ENCODE data around the gene CORO1C.

CORO1C gene

DNA sequence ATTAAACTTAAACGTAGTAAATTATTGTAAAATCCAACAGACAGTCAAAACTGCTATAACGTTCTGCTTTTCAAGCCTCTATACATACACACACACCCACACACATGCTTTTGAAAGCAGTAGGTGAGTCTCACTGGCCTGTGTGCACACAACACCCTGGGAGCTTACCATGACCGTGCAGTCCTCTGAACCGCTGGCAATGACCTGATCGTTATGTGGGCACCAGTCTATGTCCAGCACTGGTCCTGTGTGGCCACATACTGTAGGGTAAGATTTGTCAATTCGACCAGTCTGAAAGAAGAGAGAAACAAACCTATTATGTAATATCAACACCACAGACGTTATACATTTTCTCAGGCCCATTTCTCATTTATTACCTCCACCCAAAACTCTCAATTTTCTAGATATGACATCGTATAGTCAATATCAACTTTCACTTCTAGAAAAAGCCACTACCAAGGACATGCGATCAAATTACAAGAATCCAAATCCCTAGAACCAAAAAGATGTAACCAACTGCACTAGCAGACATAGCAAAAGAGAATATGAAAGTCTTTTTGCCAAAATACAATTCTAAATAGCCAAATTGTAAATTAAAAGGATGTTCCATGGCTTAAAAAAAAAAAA is 53.1 kb downstream of the CORO1C start:
- DNase-seq (ENCODE audit: low read depth in 2 of 2) = no peak
- TF ChIP-seq, protein P1, sequence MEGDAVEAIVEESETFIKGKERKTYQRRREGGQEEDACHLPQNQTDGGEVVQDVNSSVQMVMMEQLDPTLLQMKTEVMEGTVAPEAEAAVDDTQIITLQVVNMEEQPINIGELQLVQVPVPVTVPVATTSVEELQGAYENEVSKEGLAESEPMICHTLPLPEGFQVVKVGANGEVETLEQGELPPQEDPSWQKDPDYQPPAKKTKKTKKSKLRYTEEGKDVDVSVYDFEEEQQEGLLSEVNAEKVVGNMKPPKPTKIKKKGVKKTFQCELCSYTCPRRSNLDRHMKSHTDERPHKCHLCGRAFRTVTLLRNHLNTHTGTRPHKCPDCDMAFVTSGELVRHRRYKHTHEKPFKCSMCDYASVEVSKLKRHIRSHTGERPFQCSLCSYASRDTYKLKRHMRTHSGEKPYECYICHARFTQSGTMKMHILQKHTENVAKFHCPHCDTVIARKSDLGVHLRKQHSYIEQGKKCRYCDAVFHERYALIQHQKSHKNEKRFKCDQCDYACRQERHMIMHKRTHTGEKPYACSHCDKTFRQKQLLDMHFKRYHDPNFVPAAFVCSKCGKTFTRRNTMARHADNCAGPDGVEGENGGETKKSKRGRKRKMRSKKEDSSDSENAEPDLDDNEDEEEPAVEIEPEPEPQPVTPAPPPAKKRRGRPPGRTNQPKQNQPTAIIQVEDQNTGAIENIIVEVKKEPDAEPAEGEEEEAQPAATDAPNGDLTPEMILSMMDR (IDR thresholded peaks at IDR 0.05; ENCODE audit: low read depth, low read length) = no peak
- H3K4me3 ChIP-seq (replicated peaks in 1 of 2; ENCODE audit: low read depth in 2 of 2, low read length in 2 of 2) = no peak overlapping the region

DNA sequence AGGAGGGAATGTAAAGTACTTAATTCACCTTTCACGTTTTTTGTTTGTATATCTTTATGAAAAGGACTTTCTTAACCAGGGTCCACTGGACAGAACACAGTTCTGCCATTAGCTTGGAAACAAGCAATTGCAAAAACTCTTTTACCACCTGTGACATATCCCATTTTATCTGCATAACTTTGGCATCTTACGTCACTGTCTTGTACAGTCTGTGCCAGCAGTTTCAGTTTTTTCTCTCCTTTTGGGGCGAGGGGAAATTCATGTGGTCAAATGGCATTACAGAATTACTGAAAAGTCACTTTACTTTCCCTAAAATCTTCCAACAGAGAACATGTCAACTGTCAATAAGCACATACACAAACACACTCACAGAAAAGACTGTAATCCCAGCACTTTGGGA is 53.9 kb downstream of the CORO1C start:
- TF ChIP-seq, protein P1 (IDR thresholded peaks at IDR 0.05; ENCODE audit: low read depth, low read length) = no peak
- DNase-seq (ENCODE audit: low read depth in 2 of 2) = peak in 1 of 2 donors; percentile 32
- H3K4me3 ChIP-seq (replicated peaks in 1 of 2; ENCODE audit: low read depth in 2 of 2, low read length in 2 of 2) = no peak overlapping the region

DNA sequence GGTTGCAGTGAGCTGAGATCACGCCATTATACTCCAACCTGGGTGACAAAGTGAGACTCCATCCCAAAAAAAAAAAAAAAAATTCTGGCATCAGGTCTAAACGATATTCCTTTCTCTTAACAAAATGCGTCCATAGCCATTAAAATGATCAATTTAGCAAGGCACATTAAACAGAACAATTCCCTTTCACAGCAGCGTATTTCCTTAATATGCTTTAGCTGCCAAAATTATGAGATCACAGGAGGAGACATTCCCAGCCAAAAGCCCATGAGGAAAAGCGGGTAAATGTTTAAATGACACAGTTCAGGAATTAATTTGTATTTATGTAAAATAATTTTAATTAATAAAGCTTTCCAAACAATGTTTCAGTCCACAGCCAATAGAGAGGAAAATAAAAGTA is 54.6 kb downstream of the CORO1C start:
- TF ChIP-seq, protein P1 (IDR thresholded peaks at IDR 0.05; ENCODE audit: low read depth, low read length) = no peak

DNA sequence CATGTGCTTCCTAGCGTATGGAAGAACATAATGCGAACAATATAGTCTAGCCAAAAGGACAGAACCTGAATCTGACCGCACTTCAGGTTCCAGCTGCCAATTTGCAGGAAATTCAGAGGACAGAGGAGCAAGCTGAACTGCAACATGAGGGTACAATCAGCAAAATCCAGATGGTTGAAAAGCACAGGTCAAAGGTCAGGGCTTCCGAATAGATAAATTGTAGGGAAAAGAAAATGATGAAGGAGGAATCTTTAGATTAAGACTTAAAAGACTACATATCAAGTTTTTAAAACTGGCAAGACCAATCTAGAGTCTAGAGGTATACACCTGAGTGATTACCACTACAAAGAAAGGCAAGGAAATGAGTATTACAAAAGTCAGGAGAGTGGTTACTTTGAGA is 55.5 kb downstream of the CORO1C start:
- no peak for DNase-seq (ENCODE audit: low read depth in 2 of 2)
- TF ChIP-seq, protein P1 (IDR thresholded peaks at IDR 0.05; ENCODE audit: low read depth, low read length) = no peak
- H3K4me3 ChIP-seq (replicated peaks in 1 of 2; ENCODE audit: low read depth in 2 of 2, low read length in 2 of 2) = no peak overlapping the region

More for the DNA sequence above, 54.6 kb downstream of the CORO1C start:
- no peak for DNase-seq (ENCODE audit: low read depth in 2 of 2)
- no peak overlapping the region for H3K4me3 ChIP-seq (replicated peaks in 1 of 2; ENCODE audit: low read depth in 2 of 2, low read length in 2 of 2)

DNA sequence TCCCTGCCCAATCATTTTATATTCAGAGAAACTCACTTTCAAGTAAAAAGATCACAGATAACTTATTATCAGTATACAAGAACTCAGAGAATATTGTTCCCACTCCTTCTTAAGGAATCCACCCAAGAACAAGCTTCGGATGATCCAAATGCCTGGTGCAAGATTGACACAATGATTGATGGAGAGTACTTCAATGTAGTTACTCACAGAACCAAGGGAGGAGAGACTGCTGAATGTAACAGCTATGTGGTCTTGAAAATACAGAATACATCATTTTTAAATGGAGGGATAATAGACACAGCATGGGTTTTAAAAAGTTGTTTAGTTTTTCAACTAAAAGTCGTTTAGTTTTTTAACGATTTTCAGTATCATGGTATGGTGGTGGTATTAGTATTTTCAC is 59.3 kb downstream of the CORO1C start:
- TF ChIP-seq, protein P1 (IDR thresholded peaks at IDR 0.05; ENCODE audit: low read depth, low read length) = no peak
- H3K4me3 ChIP-seq (replicated peaks in 1 of 2; ENCODE audit: low read depth in 2 of 2, low read length in 2 of 2) = no peak overlapping the region
- no peak for DNase-seq (ENCODE audit: low read depth in 2 of 2)

DNA sequence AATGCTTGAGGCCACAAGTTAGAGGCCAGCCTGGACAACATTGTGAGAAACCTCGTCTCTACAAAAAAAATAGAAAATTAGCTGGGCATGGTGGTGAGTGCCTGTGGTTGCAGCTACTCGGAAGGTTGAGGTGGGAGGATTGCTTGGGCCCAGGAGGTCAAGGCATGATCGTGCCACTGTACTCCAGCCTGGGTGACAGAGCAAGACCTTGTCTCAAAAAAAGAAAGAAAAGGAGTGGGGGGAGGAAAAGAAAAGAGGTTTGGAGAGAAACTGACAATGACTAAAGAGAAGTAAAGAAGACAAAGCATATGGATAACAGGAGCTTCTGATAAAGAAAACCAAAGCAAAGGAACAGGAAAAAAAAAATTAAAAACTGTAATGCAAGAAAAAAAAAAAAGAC is 60.2 kb downstream of the CORO1C start:
- no peak overlapping the region for H3K4me3 ChIP-seq (replicated peaks in 1 of 2; ENCODE audit: low read depth in 2 of 2, low read length in 2 of 2)
- no peak for DNase-seq (ENCODE audit: low read depth in 2 of 2)
- TF ChIP-seq, protein P1 (IDR thresholded peaks at IDR 0.05; ENCODE audit: low read depth, low read length) = no peak
